IPS-11a (cell line): Measurements from ENCODE around the gene SLC37A2.
"Not testable (repeated sequence)": the region's sequence is repeated elsewhere in the genome, so short reads cannot be mapped to it uniquely, and the experiment has no call there.

ENCODE experiments used
- H3K4me3 ChIP-seq: one replicate; pipeline ENCODE4 v1.5.1; 2013; ENCODE audit warnings: low read depth, low read length, control low read depth

Gene SLC37A2

DNA sequence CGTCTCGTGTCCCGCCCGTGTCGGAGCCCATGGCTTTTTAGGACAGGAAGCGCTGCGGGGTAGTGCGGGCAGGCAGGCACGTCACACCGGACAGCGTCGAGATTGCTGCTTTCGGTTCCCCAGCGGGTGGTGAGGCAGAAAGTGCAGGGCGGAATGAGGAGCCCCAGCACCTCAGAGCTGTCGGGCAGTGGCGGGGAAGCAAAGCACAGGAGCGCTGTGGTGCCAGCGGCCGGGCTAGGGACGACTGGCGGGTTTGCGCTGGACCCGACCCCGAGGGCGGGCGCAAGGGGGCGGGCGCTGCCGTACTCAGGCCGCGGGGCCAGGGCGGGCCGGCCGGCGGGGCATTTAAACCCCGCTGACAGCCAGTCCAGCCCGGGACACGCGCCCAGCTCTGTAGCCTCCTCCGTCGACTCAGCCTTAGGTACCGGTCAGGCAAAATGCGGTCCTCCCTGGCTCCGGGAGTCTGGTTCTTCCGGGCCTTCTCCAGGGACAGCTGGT, at the start of gene SLC37A2:
TSS of gene SLC37A2 (plus strand) at position 375 of the 498 bp plus-strand sequence. CDS start at position 438, 63 bp downstream.
- H3K4me3 ChIP-seq, result peak within 1 kb of the TSS; percentile 67

- no peak overlapping the region for H3K4me3 ChIP-seq
Measured at GRCh38 chr11:125016413-125016812, 46.7 kb upstream of the SLC37A2 start.

DNA sequence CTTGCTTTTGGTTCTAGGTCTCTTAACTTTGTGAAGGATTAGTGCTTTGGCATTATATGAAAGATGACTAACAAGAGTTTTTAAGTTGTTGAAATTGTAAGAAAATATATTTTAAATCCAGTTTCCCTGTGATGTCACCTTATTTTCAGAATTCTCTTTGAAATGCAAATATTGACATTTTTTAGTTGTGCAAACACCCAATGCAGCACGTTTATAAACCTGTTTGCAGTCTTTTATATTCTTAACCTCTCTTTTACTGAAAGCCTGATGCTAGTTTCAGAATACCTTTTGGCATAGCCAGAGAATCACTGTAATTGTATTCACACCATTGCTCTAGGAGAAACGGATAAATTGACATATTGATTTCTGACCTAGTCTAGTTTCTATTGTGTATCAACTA, 42.8 kb upstream of the SLC37A2 start:
- H3K4me3 ChIP-seq, result no peak overlapping the region

- no peak overlapping the region for H3K4me3 ChIP-seq
Measured at GRCh38 chr11:125022551-125022950, 40.6 kb upstream of the SLC37A2 start.

- H3K4me3 ChIP-seq, result no peak overlapping the region
Measured at GRCh38 chr11:125025968-125026367, 37.1 kb upstream of the SLC37A2 start.

GRCh38 chr11:125029431-125029830, 33.7 kb upstream of the SLC37A2 start:
- not testable (repeated sequence) for H3K4me3 ChIP-seq

DNA sequence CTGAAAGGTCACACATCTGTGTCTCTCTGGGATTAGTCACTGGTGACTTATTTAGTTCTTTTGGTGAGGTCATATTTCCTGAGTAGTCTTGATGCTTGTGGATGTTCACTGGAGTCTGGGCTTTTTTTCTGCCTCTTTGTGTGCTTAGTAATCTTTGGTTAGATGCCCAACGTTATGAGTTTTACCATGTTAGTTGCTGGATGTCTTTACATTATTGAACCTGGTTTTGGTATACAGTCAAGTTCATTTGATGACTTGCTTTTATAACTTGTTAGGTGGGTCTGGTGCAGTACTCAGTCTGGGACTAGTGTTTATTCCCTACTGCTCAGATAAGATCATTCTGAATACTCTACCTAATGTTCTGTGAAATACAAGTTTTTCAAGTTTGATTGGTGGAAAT, 26.2 kb upstream of the SLC37A2 start:
- no peak overlapping the region for H3K4me3 ChIP-seq

GRCh38 chr11:125049164-125049792, 13.8 kb upstream of the SLC37A2 start:
- H3K4me3 ChIP-seq, result no peak overlapping the region

GRCh38 chr11:125052047-125052446, 11.1 kb upstream of the SLC37A2 start:
- H3K4me3 ChIP-seq, result no peak overlapping the region

DNA sequence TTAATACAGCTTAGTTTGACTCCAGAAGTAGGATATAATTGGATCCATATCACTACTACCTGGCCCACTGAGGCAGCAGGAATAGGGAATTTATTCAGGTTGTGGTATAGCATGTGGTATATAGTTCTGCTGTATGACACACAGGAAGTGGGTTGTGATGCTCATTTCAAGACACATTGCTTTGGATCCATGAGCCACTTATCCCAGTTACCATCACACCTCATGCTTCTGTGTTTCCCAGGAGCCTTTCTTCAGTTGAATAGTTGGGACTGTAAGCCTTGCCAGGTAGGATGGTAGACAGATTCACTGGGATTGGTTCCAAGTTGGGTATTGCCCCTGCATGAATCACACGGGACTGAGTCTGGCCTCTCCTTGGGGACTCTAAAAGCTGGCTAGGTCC, 9.9 kb upstream of the SLC37A2 start:
- no peak overlapping the region for H3K4me3 ChIP-seq

DNA sequence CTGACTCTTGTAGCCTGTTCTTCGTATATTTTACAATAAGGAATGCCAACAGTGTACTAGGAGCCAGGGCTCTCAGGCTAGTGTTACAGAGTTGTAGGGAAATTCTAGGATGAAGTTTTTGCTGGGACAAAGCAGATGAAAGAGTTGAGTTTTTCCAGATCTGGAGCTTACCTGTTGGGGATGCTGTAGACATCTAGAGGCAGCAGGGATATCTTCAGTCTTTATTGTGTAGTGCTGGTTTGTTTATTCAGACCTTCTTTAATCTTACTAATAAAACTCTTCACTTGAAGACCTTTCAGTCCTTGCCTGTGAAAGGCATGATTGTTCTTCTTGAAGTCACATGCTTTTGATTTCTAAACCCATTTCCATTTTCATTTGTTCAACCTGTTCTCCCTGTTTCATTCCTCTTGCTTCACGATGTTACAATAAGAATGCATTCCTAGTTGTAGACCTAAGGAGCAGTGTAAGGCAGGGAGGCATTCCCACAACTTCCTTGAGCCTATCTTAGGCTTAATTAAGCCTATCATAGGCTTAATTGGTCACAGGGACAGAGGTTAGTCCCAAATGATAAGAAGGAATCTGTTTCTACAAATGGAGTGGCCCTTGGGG, 7.9 kb upstream of the SLC37A2 start:
- H3K4me3 ChIP-seq, result no peak overlapping the region

DNA sequence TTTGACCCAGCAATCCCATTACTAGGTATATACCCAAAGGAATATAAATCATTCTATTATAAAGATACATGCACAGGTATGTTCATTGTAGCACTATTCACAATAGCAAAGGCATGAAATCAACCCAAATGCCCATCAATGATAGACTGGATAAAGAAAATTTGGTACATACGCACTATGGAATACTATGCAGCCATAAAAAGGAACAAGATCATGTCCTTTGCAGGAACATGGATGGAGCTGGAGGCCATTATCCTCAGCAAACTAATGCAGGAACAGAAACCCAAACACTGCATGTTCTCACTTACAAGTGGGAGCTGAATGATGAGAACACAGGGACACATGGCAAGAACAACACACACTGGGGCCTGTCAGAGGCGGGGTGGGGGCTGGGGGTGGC, 7.0 kb upstream of the SLC37A2 start:
- not testable (repeated sequence) for H3K4me3 ChIP-seq

DNA sequence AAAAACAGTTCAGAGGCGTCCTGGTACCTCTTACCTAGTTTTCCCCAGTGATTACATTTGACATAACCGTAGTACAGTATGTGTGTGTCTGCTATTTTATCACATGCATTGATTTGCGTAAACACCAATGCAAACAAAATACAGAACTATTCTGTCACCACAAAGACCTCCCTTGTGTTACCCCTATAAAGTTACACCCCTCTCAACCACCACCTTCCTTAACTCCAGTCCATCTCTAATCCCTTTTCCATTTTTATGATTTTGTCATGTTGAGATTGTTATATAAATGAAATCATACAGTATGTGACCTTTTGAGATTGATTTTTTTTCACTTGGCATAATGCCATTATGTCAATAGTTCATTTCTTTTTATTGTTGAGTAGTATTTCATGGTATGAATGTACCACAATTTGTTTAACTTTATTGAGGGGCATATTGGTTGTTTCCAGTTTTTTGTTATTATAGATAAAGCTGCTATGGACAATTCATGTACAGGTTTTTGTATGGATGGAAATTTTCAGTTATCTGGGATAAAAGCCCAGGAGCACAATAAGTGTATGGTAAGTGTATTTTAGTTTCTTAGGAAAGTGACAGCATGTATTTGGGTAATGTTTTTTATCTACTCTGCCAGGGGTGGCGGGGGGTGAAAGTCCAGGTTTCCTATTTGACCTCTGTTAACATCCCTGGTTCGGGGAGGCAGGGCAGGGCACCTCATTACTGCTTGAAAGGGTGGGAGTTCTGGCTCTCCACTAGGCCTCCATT, 6.0 kb upstream of the SLC37A2 start:
- H3K4me3 ChIP-seq, result no peak overlapping the region

DNA sequence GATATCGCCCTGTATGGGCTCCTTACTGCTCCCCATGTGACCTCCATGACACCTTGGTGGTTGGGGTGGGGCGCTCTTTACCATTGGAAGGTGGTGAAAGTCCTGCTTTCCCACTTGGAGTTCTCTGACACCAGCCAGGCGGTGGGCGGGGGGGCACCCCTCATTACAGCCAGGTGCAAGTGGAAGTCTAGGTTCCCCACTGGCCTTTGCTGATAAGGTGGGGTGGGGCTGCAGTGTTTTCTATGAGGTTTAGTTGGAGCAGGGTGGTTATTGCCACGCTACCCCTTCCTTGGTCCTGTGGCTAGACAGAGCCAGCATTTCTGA, 5.5 kb upstream of the SLC37A2 start:
- no peak overlapping the region for H3K4me3 ChIP-seq

GRCh38 chr11:125061281-125061680, 1.8 kb upstream of the SLC37A2 start:
- H3K4me3 ChIP-seq, result no peak overlapping the region

GRCh38 chr11:125062218-125062930, 731 bp upstream of the SLC37A2 start:
- H3K4me3 ChIP-seq, result peak overlapping the region; percentile 67

GRCh38 chr11:125063429-125064043, 431 bp downstream of the SLC37A2 start:
- H3K4me3 ChIP-seq, result peak overlapping the region; percentile 67

- peak overlapping the region; percentile 67 for H3K4me3 ChIP-seq
Measured at GRCh38 chr11:125064070-125064469, 965 bp downstream of the SLC37A2 start.

- no peak overlapping the region for H3K4me3 ChIP-seq
Measured at GRCh38 chr11:125068368-125068767, 5.3 kb downstream of the SLC37A2 start.

DNA sequence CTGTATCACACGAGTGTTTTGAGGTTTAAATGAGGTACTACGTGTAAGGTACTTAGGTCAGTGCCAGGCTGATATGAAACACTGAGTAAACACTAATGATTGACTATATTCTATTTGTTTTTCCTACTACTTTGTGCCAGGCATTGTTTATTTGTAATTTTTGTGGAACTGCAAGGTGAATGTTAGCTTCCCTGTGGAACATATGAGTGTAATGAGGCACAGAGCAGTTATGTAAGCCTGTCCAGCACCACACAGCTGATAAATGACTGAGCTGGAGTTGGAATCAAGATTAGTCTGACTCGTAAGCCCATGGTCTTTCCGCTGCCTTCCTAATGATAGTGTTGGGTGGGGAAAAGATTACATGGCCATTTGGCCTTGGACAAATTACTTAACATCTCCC, 5.9 kb downstream of the SLC37A2 start:
- no peak overlapping the region for H3K4me3 ChIP-seq

DNA sequence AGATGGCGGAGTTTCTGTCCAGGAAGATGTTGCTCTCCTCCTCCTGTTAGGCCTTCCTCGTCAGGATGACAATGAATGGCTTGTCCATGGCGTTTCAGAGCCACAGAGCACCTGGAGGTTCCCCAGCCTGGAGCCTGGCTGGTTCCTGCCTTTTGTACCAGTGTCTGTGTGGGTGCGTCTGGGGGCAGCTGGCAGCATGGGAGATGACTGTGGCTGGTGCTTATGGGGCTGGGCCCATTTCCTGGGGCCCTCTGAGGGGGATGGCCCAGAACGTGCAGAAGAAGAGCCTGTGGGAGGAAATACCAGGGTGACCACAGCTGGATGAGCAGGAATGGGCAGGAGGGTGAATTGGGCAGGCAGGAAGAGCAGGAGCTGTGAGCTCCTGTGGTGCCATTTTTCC, 6.7 kb downstream of the SLC37A2 start:
- H3K4me3 ChIP-seq, result no peak overlapping the region
